Measurements from ENCODE around the gene SPAG6. TPM values are rescaled to one million over a fixed set of nuclear protein-coding genes. Genes with fewer than 3 reads are reported as not detected.

SPAG6 gene
- total and polyA plus RNA-seq, 9 of the 15 experiments (the other 6 are each of a cell fraction or from before 2014, with no cell fraction given) = 3.5 to 23.1 (median 11.8) TPM

DNA sequence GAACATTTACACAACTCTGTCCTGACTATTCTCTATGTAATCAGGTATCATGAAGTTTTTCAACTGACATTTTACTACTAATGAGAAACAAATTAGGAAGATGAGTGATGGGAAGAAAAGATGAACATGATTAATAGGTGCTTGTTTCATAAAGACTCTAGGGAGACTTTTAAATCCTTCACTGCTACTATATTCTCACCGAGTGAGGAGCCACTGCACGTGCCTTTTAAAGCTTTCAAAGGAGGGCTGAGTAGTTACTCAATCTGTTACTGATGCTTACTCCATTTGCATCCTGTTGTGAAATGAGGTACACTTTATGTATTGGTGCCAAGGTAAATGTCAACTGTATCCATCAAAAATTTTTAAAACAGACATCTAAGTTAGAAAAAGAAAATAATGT is 30.4 kb upstream of the SPAG6 start (continued):
- TF ChIP-seq, protein P1, sequence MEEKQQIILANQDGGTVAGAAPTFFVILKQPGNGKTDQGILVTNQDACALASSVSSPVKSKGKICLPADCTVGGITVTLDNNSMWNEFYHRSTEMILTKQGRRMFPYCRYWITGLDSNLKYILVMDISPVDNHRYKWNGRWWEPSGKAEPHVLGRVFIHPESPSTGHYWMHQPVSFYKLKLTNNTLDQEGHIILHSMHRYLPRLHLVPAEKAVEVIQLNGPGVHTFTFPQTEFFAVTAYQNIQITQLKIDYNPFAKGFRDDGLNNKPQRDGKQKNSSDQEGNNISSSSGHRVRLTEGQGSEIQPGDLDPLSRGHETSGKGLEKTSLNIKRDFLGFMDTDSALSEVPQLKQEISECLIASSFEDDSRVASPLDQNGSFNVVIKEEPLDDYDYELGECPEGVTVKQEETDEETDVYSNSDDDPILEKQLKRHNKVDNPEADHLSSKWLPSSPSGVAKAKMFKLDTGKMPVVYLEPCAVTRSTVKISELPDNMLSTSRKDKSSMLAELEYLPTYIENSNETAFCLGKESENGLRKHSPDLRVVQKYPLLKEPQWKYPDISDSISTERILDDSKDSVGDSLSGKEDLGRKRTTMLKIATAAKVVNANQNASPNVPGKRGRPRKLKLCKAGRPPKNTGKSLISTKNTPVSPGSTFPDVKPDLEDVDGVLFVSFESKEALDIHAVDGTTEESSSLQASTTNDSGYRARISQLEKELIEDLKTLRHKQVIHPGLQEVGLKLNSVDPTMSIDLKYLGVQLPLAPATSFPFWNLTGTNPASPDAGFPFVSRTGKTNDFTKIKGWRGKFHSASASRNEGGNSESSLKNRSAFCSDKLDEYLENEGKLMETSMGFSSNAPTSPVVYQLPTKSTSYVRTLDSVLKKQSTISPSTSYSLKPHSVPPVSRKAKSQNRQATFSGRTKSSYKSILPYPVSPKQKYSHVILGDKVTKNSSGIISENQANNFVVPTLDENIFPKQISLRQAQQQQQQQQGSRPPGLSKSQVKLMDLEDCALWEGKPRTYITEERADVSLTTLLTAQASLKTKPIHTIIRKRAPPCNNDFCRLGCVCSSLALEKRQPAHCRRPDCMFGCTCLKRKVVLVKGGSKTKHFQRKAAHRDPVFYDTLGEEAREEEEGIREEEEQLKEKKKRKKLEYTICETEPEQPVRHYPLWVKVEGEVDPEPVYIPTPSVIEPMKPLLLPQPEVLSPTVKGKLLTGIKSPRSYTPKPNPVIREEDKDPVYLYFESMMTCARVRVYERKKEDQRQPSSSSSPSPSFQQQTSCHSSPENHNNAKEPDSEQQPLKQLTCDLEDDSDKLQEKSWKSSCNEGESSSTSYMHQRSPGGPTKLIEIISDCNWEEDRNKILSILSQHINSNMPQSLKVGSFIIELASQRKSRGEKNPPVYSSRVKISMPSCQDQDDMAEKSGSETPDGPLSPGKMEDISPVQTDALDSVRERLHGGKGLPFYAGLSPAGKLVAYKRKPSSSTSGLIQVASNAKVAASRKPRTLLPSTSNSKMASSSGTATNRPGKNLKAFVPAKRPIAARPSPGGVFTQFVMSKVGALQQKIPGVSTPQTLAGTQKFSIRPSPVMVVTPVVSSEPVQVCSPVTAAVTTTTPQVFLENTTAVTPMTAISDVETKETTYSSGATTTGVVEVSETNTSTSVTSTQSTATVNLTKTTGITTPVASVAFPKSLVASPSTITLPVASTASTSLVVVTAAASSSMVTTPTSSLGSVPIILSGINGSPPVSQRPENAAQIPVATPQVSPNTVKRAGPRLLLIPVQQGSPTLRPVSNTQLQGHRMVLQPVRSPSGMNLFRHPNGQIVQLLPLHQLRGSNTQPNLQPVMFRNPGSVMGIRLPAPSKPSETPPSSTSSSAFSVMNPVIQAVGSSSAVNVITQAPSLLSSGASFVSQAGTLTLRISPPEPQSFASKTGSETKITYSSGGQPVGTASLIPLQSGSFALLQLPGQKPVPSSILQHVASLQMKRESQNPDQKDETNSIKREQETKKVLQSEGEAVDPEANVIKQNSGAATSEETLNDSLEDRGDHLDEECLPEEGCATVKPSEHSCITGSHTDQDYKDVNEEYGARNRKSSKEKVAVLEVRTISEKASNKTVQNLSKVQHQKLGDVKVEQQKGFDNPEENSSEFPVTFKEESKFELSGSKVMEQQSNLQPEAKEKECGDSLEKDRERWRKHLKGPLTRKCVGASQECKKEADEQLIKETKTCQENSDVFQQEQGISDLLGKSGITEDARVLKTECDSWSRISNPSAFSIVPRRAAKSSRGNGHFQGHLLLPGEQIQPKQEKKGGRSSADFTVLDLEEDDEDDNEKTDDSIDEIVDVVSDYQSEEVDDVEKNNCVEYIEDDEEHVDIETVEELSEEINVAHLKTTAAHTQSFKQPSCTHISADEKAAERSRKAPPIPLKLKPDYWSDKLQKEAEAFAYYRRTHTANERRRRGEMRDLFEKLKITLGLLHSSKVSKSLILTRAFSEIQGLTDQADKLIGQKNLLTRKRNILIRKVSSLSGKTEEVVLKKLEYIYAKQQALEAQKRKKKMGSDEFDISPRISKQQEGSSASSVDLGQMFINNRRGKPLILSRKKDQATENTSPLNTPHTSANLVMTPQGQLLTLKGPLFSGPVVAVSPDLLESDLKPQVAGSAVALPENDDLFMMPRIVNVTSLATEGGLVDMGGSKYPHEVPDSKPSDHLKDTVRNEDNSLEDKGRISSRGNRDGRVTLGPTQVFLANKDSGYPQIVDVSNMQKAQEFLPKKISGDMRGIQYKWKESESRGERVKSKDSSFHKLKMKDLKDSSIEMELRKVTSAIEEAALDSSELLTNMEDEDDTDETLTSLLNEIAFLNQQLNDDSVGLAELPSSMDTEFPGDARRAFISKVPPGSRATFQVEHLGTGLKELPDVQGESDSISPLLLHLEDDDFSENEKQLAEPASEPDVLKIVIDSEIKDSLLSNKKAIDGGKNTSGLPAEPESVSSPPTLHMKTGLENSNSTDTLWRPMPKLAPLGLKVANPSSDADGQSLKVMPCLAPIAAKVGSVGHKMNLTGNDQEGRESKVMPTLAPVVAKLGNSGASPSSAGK (IDR thresholded peaks at IDR 0.05) = peak; percentile 61
- TF ChIP-seq, protein P2, sequence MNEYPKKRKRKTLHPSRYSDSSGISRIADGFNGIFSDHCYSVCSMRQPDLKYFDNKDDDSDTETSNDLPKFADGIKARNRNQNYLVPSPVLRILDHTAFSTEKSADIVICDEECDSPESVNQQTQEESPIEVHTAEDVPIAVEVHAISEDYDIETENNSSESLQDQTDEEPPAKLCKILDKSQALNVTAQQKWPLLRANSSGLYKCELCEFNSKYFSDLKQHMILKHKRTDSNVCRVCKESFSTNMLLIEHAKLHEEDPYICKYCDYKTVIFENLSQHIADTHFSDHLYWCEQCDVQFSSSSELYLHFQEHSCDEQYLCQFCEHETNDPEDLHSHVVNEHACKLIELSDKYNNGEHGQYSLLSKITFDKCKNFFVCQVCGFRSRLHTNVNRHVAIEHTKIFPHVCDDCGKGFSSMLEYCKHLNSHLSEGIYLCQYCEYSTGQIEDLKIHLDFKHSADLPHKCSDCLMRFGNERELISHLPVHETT (CRISPR knock-in tag; conservative IDR thresholded peaks at IDR 0.05 in 1 of 2, IDR thresholded peaks at IDR 0.05 in 1 of 2) = no peak
- TF ChIP-seq MEIS2 (IDR thresholded peaks at IDR 0.05; ENCODE audit: partially characterized antibody) (peak; percentile 56), ZKSCAN8 (CRISPR knock-in tag; IDR thresholded peaks at IDR 0.05) (0 out of 2 replicates have a peak, but pooled peaks have one; percentile 42), ZNF445 (CRISPR knock-in tag; IDR thresholded peaks at IDR 0.05; ENCODE audit: low read depth) (no peak), DACH1 (IDR thresholded peaks at IDR 0.05; ENCODE audit: partially characterized antibody) (peak; percentile 4), BHLHE40 (IDR thresholded peaks at IDR 0.05; ENCODE audit: low read length) (peak; percentile 90), SNIP1 (IDR thresholded peaks at IDR 0.05; ENCODE audit: low read depth) (no peak), RCOR1 (IDR thresholded peaks at IDR 0.05; ENCODE audit: borderline replicate concordance in 1 of 2, low read depth in 2 of 2, low read length in 2 of 2) (0 out of 4 replicates have a peak, but pooled peaks of 1 of the 2 experiments have one; percentile 9), ZNF589 (CRISPR knock-in tag; IDR thresholded peaks at IDR 0.05; ENCODE audit: low read depth) (no peak)
